AG08396 (cell line): ENCODE data around the gene RPS21.

Experiments
- DNase-seq: peaks from one replicate; pipeline ENCODE4 v3.0.0; 2012; ENCODE audit warnings: low spot score, mixed read lengths

Gene RPS21

GRCh38 chr20:62378215-62378614 is 8.7 kb upstream of the RPS21 start:
- DNase-seq = no peak

GRCh38 chr20:62381202-62381797 is 5.6 kb upstream of the RPS21 start:
- DNase-seq = no peak

DNA sequence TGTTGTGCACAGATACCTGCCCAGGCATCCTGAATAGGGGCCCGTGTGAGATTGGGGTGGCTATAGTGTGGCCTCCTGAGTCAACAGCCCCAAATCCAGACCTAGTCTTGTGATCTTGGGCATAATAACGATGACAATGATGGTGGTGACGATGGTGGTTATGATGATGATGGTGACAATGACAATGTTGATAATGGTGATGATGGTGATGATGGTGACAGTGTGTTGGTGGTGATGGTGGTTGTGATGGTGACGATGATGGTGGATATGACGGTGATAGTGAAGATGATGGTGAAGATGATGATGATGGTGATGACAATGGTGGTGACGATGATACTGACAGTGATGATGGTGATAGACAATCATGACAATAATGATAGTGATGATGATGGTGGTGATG is 5.1 kb upstream of the RPS21 start:
- no peak for DNase-seq

GRCh38 chr20:62382306-62383198 is 4.4 kb upstream of the RPS21 start:
- peak; percentile 82 for DNase-seq

DNA sequence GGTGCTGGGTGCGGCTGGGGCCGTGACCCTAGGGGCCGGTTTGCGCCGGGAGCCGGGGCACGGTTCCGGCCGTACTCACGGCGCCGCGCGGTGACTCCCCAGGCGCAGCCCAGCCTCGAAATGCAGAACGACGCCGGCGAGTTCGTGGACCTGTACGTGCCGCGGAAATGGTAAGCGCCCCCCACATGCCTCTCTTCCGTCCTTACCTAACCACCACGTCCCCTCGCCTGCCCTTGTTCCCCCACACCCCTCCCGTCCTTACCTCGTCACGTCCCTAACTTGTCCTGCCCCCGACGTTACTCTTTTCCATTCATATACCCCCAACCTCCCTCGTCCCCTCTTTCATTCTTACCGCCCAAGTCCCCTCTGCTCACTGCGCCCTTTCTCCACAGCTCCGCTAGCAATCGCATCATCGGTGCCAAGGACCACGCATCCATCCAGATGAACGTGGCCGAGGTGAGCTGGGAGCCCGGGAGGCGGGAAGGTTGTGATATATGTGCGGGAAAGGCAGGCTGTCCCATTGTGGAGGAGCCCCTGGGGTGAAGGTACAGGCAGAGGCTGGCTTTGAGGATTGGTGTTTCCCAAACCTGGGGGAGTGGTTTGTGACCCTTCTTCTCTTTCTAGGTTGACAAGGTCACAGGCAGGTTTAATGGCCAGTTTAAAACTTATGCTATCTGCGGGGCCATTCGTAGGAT is 463 bp downstream of the RPS21 start:
- DNase-seq = no peak

DNA sequence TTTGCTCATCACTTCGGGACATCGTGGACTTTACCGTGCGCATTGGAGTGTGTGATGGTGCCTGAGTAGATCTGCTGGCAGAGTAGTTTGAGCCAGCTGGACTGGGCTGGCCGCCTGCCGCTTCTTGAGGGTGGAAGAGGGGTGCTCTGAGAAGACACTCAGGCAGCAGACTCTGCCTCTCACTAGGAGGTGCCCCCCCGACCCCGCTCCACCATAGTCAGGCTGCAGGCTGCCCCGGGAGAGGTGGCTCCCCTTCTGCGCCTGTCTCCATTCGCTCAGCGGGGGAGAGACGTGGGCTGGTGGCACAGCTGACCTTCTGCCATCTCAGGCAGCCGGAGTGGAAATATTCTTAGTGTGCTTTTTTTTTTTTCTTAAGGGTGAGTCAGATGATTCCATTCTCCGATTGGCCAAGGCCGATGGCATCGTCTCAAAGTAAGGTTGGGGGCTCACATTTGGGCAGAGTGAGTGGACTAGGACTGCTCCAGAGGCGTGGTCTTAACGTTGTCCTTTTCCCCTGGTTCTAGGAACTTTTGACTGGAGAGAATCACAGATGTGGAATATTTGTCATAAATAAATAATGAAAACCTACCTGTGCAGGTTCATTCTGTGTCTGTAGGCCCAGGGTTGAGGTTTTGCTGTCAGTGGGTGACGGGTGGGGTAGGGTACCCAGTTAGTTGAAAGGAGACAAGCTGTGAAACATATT is 1.2 kb downstream of the RPS21 start:
- no peak for DNase-seq

GRCh38 chr20:62388839-62389600 is 2.1 kb downstream of the RPS21 start:
- no peak for DNase-seq

GRCh38 chr20:62389601-62390087 is 2.7 kb downstream of the RPS21 start:
- no peak for DNase-seq

- no peak for DNase-seq
Observed at GRCh38 chr20:62390317-62391164, 3.6 kb downstream of the RPS21 start.

GRCh38 chr20:62391165-62392076 is 4.5 kb downstream of the RPS21 start:
- no peak for DNase-seq

DNA sequence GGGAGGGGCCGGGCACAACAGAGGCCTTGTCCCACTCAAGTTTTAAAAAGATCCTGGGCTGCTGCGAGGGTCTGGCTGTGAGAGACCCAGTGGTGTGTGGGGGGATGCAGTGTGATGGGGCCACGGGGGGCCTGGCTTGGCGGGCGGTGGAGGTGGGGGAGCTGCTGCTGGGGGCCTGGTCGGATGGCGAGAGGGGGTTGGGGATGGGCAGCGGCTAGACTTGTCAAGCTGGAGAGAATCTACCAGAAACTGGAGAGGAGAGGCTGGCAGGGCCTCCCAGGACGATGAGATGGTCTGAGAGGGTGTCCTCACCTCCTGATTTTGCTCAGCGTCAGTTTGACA is 5.1 kb downstream of the RPS21 start:
- DNase-seq = no peak

DNA sequence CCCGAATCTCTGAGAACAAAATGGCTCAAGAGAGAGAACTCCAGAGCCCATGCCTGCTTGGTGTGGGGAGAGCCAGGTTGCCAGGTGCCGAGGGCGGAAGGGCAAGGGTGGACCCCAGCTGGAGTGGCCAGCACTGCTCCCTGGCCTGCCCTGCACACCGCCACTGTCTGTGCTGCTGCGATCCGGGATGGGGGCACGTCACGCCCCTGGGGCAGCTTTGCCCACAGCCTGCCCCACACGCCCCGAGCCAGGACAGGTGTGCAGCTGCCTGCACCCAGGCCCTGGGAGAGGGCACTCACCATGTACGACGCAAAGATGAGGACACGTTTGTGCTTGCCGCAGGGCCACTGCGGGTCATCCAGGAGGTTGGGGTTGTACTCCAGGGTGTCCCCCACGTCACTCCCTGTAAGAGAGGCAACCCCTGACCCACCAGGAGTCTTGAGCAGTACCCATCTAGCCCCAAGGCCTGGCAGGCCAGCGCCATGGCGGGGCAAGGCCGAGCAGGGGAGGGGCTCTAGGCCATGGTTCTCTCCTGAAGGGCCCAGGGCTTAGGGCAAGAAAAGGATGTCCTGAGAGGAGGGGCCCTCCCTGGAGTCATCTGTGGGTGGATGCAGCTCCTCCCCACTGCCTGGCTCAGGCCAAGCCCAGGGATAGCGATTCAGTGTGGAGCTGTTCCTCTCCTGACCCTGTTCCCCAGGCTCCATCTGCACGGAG is 5.9 kb downstream of the RPS21 start:
- no peak for DNase-seq

GRCh38 chr20:62393335-62393665 is 6.4 kb downstream of the RPS21 start:
- DNase-seq = no peak

- no peak for DNase-seq
Observed at GRCh38 chr20:62393830-62394229, 6.9 kb downstream of the RPS21 start.

DNA sequence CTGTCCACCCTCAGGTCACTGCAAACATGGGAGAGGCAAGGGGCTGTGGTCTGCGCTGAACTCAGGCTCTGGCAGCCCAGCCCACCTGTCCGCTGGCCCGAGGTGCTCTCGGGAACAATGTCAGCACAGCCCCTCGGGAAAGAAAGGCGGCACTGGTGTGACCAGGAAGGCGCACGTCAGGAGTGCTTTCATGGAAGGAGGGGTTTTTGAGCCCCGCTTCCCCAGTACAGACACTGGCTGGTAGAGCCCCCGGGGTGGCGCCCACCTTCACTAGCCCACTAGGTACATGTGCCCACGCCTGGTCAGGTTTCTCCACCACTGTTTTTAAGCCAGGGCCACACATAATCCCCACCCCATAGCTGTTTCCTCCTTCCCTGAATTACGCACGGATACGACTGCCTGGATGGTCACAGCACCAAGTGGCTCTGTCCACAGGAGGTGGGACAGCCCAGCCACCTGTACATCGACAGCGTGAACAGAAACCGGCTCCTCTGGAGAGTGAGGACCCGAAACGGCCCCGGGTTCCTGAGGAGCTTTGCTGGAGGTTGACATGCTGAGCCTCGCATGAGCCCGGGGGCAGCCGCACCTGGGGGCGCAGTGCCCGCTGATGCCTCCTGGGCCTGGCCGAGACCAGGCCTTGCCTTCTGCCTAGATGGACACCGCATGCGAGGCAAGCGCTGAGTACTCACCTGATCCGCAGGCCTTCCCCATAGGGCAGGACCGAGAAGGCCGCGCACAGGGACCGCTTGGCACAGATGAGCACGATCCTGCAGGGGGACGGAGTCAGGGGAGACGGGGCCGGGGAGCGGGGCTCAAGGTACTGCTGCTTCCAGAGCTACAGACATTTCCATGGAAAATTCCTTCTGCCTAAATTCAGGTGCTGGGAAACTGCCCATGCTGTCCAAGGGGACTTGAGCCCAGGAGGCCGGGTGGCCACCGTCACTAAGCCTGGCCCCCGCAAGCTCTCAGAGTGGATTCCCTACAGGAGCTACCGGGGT is 7.6 kb downstream of the RPS21 start:
- no peak for DNase-seq

GRCh38 chr20:62395311-62396242 is 8.7 kb downstream of the RPS21 start:
- no peak for DNase-seq
